ENCODE data around the gene R3HCC1L.

DNA sequence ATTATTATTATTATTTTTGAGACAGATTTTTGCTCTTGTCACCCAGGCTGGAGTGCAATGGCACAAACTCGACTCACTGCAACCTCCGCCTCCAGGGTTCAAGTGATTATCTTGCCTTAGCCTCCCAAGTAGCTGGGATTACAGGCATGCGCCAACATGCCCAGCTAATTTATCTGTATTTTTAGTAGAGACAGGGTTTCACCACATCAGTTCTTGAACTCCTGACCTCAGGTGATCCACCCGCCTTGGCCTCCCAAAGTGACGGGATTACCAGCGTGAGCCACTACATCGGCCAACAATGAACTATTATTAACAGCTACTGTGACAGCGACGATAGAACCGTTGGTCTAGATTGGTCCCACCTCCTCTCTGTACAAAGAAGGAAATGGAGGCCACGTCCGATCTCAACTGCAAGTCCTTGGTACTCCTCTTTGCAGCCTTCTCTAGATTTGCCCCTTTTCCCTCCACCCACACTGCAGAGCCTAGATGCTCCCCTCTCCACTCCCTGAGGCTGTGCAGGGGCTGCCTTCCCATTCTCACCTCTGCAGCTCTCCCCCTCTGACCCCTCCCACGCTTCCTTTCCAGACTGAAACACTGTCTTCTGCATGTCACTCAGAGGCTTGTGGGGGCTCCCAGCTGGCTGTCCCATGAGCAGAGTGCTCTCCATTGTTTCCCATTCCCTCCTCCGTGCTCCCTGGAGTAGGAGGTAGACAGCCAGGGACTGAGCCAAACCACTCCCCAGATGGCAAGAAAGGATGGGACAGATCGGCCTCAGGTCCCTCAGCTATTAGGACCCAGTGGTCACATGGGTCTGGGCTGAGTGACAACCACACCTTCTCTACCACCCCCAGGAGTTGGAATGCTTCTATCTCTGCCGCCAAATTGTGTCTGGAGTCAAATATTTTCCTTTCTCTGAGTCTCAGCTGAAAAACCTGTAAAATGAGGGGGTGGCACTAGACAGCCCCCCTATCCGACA is 131.2 kb downstream of the R3HCC1L start:
- no peak for TF ChIP-seq CREB5 (CRISPR knock-in tag; IDR thresholded peaks at IDR 0.05; ENCODE audit: low read depth)
- no peak for TF ChIP-seq ZC3H10 (CRISPR knock-in tag; IDR thresholded peaks at IDR 0.05)
